Activated CD4-positive, alpha-beta T cell treated with anti-CD3 and anti-CD28 coated beads, Interleukin-2, amount 50 U/mL, for 16 hours (primary cell): ENCODE results near the gene RASGRF2.

Experiments used
- DNase-seq: peaks from one replicate; pipeline ENCODE4 v3.0.0-alpha.2; 2020

The RASGRF2 gene

GRCh38 chr5:80959768-80960442 lies at the start of gene RASGRF2:
RASGRF2 (plus strand) TSS chr5:80960363; CDS start chr5:80960739, 376 bp downstream.
- DNase-seq: peak; percentile 40

- DNase-seq: no peak
Observed at GRCh38 chr5:80912479-80912878, 47.7 kb upstream of the RASGRF2 start.

GRCh38 chr5:80915716-80916115 lies 44.4 kb upstream of the RASGRF2 start:
- no peak for DNase-seq

GRCh38 chr5:80916676-80917075 lies 43.5 kb upstream of the RASGRF2 start:
- no peak for DNase-seq

GRCh38 chr5:80917631-80918030 lies 42.5 kb upstream of the RASGRF2 start:
- no peak for DNase-seq

GRCh38 chr5:80919678-80920196 lies 40.4 kb upstream of the RASGRF2 start:
- DNase-seq: no peak

- DNase-seq: no peak
Observed at GRCh38 chr5:80920333-80920732, 39.8 kb upstream of the RASGRF2 start.

GRCh38 chr5:80921026-80921425 lies 39.1 kb upstream of the RASGRF2 start:
- no peak for DNase-seq

- no peak for DNase-seq
Observed at GRCh38 chr5:80925931-80926330, 34.2 kb upstream of the RASGRF2 start.

- DNase-seq: no peak
Observed at GRCh38 chr5:80926536-80926935, 33.6 kb upstream of the RASGRF2 start.

- no peak for DNase-seq
Observed at GRCh38 chr5:80926979-80927656, 33.0 kb upstream of the RASGRF2 start.

- no peak for DNase-seq
Observed at GRCh38 chr5:80928073-80928472, 32.1 kb upstream of the RASGRF2 start.

GRCh38 chr5:80930940-80931339 lies 29.2 kb upstream of the RASGRF2 start:
- DNase-seq: no peak

GRCh38 chr5:80931411-80931810 lies 28.8 kb upstream of the RASGRF2 start:
- no peak for DNase-seq

GRCh38 chr5:80933036-80933435 lies 27.1 kb upstream of the RASGRF2 start:
- no peak for DNase-seq

- no peak for DNase-seq
Observed at GRCh38 chr5:80934751-80935150, 25.4 kb upstream of the RASGRF2 start.

GRCh38 chr5:80935811-80936385 lies 24.3 kb upstream of the RASGRF2 start:
- DNase-seq: no peak

- DNase-seq: no peak
Observed at GRCh38 chr5:80936881-80937280, 23.3 kb upstream of the RASGRF2 start.

- no peak for DNase-seq
Observed at GRCh38 chr5:80937584-80938356, 22.4 kb upstream of the RASGRF2 start.

GRCh38 chr5:80941496-80941895 lies 18.7 kb upstream of the RASGRF2 start:
- DNase-seq: no peak

GRCh38 chr5:80951366-80951765 lies 8.8 kb upstream of the RASGRF2 start:
- DNase-seq: no peak

- DNase-seq: no peak
Observed at GRCh38 chr5:80953587-80953986, 6.6 kb upstream of the RASGRF2 start.

- DNase-seq: no peak
Observed at GRCh38 chr5:80955082-80955590, 5.0 kb upstream of the RASGRF2 start.
